Endothelial cell of umbilical vein (primary cell): ENCODE results near the gene MAP7D2. TPM values are rescaled to one million over a fixed set of nuclear protein-coding genes. Genes with fewer than 3 reads are reported as not detected.

Source experiments
- BruUV-seq: library from RNA; stranded (reverse); fragments of 400-500 nt; replicated peaks from 2 replicates; lab custom pipeline; 2021; lab: Mats Ljungman, UMichigan
- CTCF ChIA-PET: fragments of 300-600, 350-600 bp; sonication (Branson Sonifier 250); formaldehyde crosslinking; loops from one replicate; lab custom pipeline; 2021; ENCODE audit warnings: antibody characterized with exemption, inconsistent platforms; lab: Charles Lee
- POLR2A ChIA-PET: fragments of 300-600, 350-600 bp; sonication (Branson Sonifier 250); formaldehyde crosslinking; loops from one replicate; lab custom pipeline; 2021; ENCODE audit warnings: antibody characterized with exemption, inconsistent platforms; lab: Charles Lee
- DNase-seq: peaks from one replicate; pipeline ENCODE4 v3.0.0-alpha.2; 2011; ENCODE audit warnings: low read depth, low spot score
- FAIRE-seq: peaks from 2 replicates; lab custom pipeline; 2011; peaks lifted over from hg19 to GRCh38; lab: Jason Lieb, UNC
- H2AFZ ChIP-seq: 2 replicates; pipeline ENCODE4 v1.6.0; 2012; ENCODE audit warnings: low read depth, low read length, control low read depth, inconsistent platforms
- H3K27ac ChIP-seq: 2 replicates; pipeline ENCODE4 v1.5.1; 2011; ENCODE audit warnings: low read depth, mild to moderate bottlenecking, control low read depth, low read length, moderate library complexity; ENCODE audit not compliant: insufficient read depth
- H3K27me3 ChIP-seq, 2 experiments: 2 replicates each; pipeline versions ENCODE4 v1.6.0 to v1.6.1; 2011; ENCODE audit warnings: low read length in 2 of 2, mixed read lengths in 1 of 2; ENCODE audit not compliant: control insufficient read depth in 2 of 2, insufficient read depth in 2 of 2
- H3K36me3 ChIP-seq, 2 experiments: 2 replicates in 1 of 2; 3 replicates in 1 of 2; pipeline ENCODE4 v1.5.1; 2011; ENCODE audit warnings: low read length in 2 of 2, mild to moderate bottlenecking in 1 of 2, moderate library complexity in 1 of 2; ENCODE audit not compliant: control insufficient read depth in 2 of 2, insufficient read depth in 2 of 2; ENCODE audit errors: extremely low read depth in 1 of 2
- H3K4me1 ChIP-seq: 3 replicates; pipeline ENCODE4 v1.5.1; 2011; ENCODE audit warnings: mild to moderate bottlenecking, low read length; ENCODE audit not compliant: control insufficient read depth, insufficient read depth; ENCODE audit errors: extremely low read depth
- H3K4me2 ChIP-seq: 2 replicates; pipeline ENCODE4 v1.6.1; 2011; ENCODE audit warnings: low read length, control low read depth, mixed read lengths; ENCODE audit not compliant: insufficient read depth
- H3K4me3 ChIP-seq, 3 experiments: fragments of 200-600 bp in 1 of 3; sonication (generic), shearing (Covaris generic) in 1 of 3; replicated peaks in 1 of 3; 2 replicates each; pipeline ENCODE4 v1.5.1; 2011 to 2016; ENCODE audit warnings: control low read depth in 3 of 3, low read length in 3 of 3, mild to moderate bottlenecking in 2 of 3, inconsistent platforms in 1 of 3, low read depth in 1 of 3, moderate library complexity in 1 of 3; ENCODE audit not compliant: insufficient read depth in 1 of 3
- H3K79me2 ChIP-seq: 2 replicates; pipeline ENCODE4 v1.6.0; 2012; ENCODE audit warnings: low read length, inconsistent platforms; ENCODE audit not compliant: control insufficient read depth, insufficient read depth
- H3K9ac ChIP-seq: replicated peaks from 2 replicates; pipeline ENCODE3; 2011; ENCODE audit warnings: low read length, control low read depth; ENCODE audit not compliant: insufficient read depth; ENCODE audit errors: extremely low read depth
- H3K9me1 ChIP-seq: replicated peaks from 3 replicates; pipeline ENCODE4 v1.6.0; 2011; ENCODE audit warnings: mild to moderate bottlenecking, low read length; ENCODE audit not compliant: control insufficient read depth, insufficient read depth; ENCODE audit errors: extremely low read depth
- H3K9me3 ChIP-seq: replicated peaks from 2 replicates; pipeline ENCODE4 v1.5.1; 2012; ENCODE audit warnings: low read length, inconsistent platforms; ENCODE audit not compliant: control insufficient read depth, insufficient read depth
- H4K20me1 ChIP-seq: replicated peaks from 2 replicates; pipeline ENCODE3; 2011; ENCODE audit warnings: mild to moderate bottlenecking, low read length; ENCODE audit not compliant: control insufficient read depth, insufficient read depth; ENCODE audit errors: extremely low read depth
- CTCF ChIP-seq, 2 donors: IDR thresholded peaks; 1 replicate in 1 of 2; 2 replicates in 1 of 2; pipeline ENCODE4 v1.5.1; 2011; ENCODE audit warnings: low read length in 2 of 2, mild to moderate bottlenecking in 2 of 2, moderate library complexity in 2 of 2, control low read depth in 1 of 2, inconsistent platforms in 1 of 2, low read depth in 1 of 2; ENCODE audit not compliant: insufficient read depth in 1 of 2; ENCODE audit errors: extremely low read depth in 1 of 2
- EZH2 ChIP-seq: IDR thresholded peaks from 2 replicates; pipeline ENCODE4 v1.6.1; 2012; ENCODE audit warnings: borderline replicate concordance, low read depth, mild to moderate bottlenecking, moderate library complexity, low read length, inconsistent platforms; ENCODE audit not compliant: severe bottlenecking
- FOS ChIP-seq: IDR thresholded peaks from 2 replicates; pipeline ENCODE4 v1.6.1; 2011; ENCODE audit warnings: mild to moderate bottlenecking, low read length, moderate library complexity, borderline replicate concordance; ENCODE audit not compliant: insufficient read depth
- GATA2 ChIP-seq: IDR thresholded peaks from 2 replicates; pipeline ENCODE4 v1.7.0; 2011; ENCODE audit warnings: low read depth, mild to moderate bottlenecking, moderate library complexity, mixed read lengths, low read length; ENCODE audit not compliant: insufficient read length, insufficient read depth
- JUN ChIP-seq: IDR thresholded peaks from 2 replicates; pipeline ENCODE4 v1.6.1; 2011; ENCODE audit warnings: borderline replicate concordance, low read depth; ENCODE audit not compliant: insufficient read length, insufficient read depth
- MAX ChIP-seq: IDR thresholded peaks from 2 replicates; pipeline ENCODE4 v1.6.1; 2011; ENCODE audit not compliant: insufficient read depth, insufficient read length
- MYC ChIP-seq: IDR thresholded peaks from one replicate; pipeline ENCODE4 v1.6.1; 2011; ENCODE audit warnings: mild to moderate bottlenecking, low read depth, low read length
- POLR2A ChIP-seq: IDR thresholded peaks from 2 replicates; pipeline ENCODE4 v1.6.1; 2012; ENCODE audit warnings: low read depth, mild to moderate bottlenecking, control low read depth, low read length
- POLR2AphosphoS5 ChIP-seq: IDR thresholded peaks from 2 replicates; pipeline ENCODE4 v1.6.1; 2012; ENCODE audit warnings: low read depth, mild to moderate bottlenecking, control low read depth, low read length, moderate library complexity; ENCODE audit not compliant: insufficient read depth
- dilution Hi-C: fragments of 300-500 bp; cut with MboI; formaldehyde crosslinking; loops from one replicate; pipeline ENCODE4 v1.15.0; 2019; ENCODE audit warnings: low sequenced_read_pairs; ENCODE audit not compliant: extremely low pct_ligation_motif_present
- intact Hi-C: fragments of 100-400 bp; cut with micrococcal nuclease; formaldehyde crosslinking; loops from one replicate; pipeline ENCODE4 v1.10.0; 2022
- polyA plus RNA-seq, 4 experiments: library from polyadenylated mRNA; depleted of rRNA in 3 of 4; stranded (reverse) in 3 of 4; unstranded in 1 of 4; fragments of >200 nt; gene quantifications; 2 replicates each; pipeline versions ENCODE4 v1.2.1 to v1.2.3, GENCODE V29; 2011 to 2012; ENCODE audit warnings: missing spikeins in 1 of 4
- total RNA-seq: library from RNA; stranded (reverse); gene quantifications from 2 replicates; pipeline ENCODE4 v1.2.3, GENCODE V29; 2021

Gene MAP7D2
- total and polyA plus RNA-seq, 2 donors (not counting 3 experiments of a cell fraction or from before 2014, with no cell fraction given) = 0.08 to 0.15 TPM

GRCh38 chrX:19986531-19986930, 130.2 kb downstream of the MAP7D2 start:
- Histone ChIP-seq H3K9me1 (no peaks in the 10 kb centered on the region), H3K36me3 (no peaks in the 10 kb centered on the region), H2AFZ (no peak overlapping the region), H3K27me3 (no peaks in the 10 kb centered on the region), H3K4me2 (no peak overlapping the region), H3K27ac (no peak overlapping the region), H3K9ac (no peak overlapping the region), H3K9me3 (no peaks in the 10 kb centered on the region), H3K4me3 (no peak overlapping the region), H3K79me2 (no peaks in the 10 kb centered on the region), H4K20me1 (no peaks in the 10 kb centered on the region), H3K4me1 (peaks cover 3% of the 10 kb centered on the region)
- intact Hi-C loops = no loop called here
- dilution Hi-C loops = no loop called here
- TF ChIP-seq MAX (no peak), MYC (no peak), FOS (no peak), POLR2AphosphoS5 (no peak), JUN (no peak), CTCF (IDR thresholded peaks at IDR 0.05; ENCODE audit: extremely low read depth in 1 of 2, insufficient read depth in 1 of 2, low read depth in 1 of 2, low read length in 2 of 2) (no peak), EZH2 (no peak), POLR2A (no peak), GATA2 (no peak)
- no TSS peak for BruUV-seq
- POLR2A ChIA-PET = interaction anchor here (0.7 kb wide), 1 partner anchor 417 kb away, joined by 6 read pairs; no protein-coding TSS in a partner anchor
- FAIRE-seq (no peak), DNase-seq (no peak)
- CTCF ChIA-PET = no interaction called here
